Ishikawa (cell line): ENCODE results near the gene NTN5.

Source experiments
- CEBPB ChIP-seq: IDR thresholded peaks from 2 replicates; pipeline ENCODE4 v1.6.1; 2012
- CREB1 ChIP-seq: IDR thresholded peaks from 2 replicates; pipeline ENCODE4 v1.6.1; 2012; ENCODE audit warnings: low read depth
- EGR1 ChIP-seq: IDR thresholded peaks from 2 replicates; pipeline ENCODE4 v1.6.1; 2012
- EP300 ChIP-seq: IDR thresholded peaks from 2 replicates; pipeline ENCODE4 v1.6.1; 2012; ENCODE audit warnings: borderline replicate concordance
- RAD21 ChIP-seq: IDR thresholded peaks from 2 replicates; pipeline ENCODE4 v1.6.1; 2012; ENCODE audit warnings: low read depth
- REST ChIP-seq: IDR thresholded peaks from 2 replicates; pipeline ENCODE4 v1.6.1; 2012; ENCODE audit warnings: low read depth, mild to moderate bottlenecking
- TAF1 ChIP-seq: IDR thresholded peaks from 2 replicates; pipeline ENCODE4 v1.6.1; 2012; ENCODE audit warnings: low read depth, mild to moderate bottlenecking
- TEAD4 ChIP-seq: IDR thresholded peaks from 2 replicates; pipeline ENCODE4 v1.6.1; 2012
- YY1 ChIP-seq: IDR thresholded peaks from 2 replicates; pipeline ENCODE4 v1.6.1; 2012; ENCODE audit warnings: low read depth
- TF ChIP-seq, protein P1 (sequence below): IDR thresholded peaks from 2 replicates; pipeline ENCODE4 v1.6.1; 2012
- TF ChIP-seq, protein P2 (sequence below): IDR thresholded peaks from 2 replicates; pipeline ENCODE4 v1.6.1; 2012

- TF ChIP-seq CEBPB = no peak
- TF ChIP-seq, protein P1, sequence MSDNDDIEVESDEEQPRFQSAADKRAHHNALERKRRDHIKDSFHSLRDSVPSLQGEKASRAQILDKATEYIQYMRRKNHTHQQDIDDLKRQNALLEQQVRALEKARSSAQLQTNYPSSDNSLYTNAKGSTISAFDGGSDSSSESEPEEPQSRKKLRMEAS = no peak
- no peak for TF ChIP-seq YY1
- no peak for TF ChIP-seq TEAD4
- no peak for TF ChIP-seq REST
- no peak for TF ChIP-seq EP300
- TF ChIP-seq, protein P2, sequence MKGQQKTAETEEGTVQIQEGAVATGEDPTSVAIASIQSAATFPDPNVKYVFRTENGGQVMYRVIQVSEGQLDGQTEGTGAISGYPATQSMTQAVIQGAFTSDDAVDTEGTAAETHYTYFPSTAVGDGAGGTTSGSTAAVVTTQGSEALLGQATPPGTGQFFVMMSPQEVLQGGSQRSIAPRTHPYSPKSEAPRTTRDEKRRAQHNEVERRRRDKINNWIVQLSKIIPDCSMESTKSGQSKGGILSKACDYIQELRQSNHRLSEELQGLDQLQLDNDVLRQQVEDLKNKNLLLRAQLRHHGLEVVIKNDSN = no peak
- no peak for TF ChIP-seq EGR1
- no peak for TF ChIP-seq CREB1
- no peak for TF ChIP-seq RAD21
- no peak for TF ChIP-seq TAF1
These were observed 46.7 kb upstream of the NTN5 start, which contains the start of gene MAMSTR for GRCh38 chr19:48719263-48720171.
